ENCODE results near the gene INIP.

GRCh38 chr9:112703304-112703703 lies 14.6 kb downstream of the INIP start:
- TF ChIP-seq CTCF (IDR thresholded peaks at IDR 0.05) = no peak
- no peak for TF ChIP-seq POLR2AphosphoS5 (IDR thresholded peaks at IDR 0.05; ENCODE audit: insufficient read depth in 1 of 2, low read depth in 1 of 2)
- no peak for TF ChIP-seq POLR2A (IDR thresholded peaks at IDR 0.05)

Data from vagina (tissue), 2 donors.